HPDE6-E6E7 (cell line): ENCODE measurements around the gene GLIPR2.
"Not testable (repeated sequence)": the region's sequence is repeated elsewhere in the genome, so short reads cannot be mapped to it uniquely, and the experiment has no call there.

Source experiments
- DNase-seq: peaks from one replicate; pipeline ENCODE4 v3.0.0; 2011; ENCODE audit warnings: missing footprints; ENCODE audit errors: extremely low spot score

GLIPR2 gene

DNA sequence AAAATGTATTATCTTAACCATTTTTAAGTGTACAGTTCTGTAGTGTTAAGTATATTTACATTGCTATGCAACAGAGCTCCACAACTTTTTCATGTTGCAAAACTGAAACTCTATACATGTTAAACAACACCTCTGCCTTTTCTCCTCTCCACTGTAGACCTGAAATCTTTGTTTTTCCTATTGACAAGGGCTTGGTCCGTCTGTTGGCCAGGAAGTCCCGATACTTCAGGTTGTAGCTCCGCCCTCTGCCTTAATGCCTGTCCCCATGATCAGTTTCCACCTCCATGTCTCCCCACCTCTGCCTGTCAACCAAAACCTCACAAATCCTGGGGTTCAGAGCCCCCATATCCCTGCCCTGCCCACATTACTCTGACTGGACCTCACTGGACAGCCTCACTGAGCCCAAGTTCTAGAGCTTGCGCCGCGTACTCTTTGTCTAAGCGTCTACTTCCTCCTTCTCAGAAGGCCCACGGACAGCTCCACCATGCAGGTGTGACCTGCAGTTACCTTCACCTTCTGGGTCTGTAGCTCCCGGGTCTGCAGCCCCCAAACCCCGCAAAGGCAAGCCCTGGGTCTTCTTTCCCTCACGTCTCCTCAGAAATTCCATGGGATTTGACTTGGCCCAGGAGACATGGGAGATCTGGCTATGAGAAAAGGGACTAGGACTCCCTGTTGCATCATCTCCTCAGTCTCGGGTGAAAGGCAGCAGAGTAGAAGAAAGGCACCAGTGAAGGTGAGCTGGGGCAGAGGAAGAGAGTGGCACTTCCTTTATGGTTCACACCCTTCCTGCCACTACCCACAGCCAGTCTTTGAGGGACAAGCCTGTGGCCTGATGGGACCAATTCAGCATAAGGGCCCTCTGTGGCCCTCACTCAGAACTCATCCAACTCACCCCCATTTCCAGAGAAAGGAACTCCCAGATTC, 8.0 kb downstream of the GLIPR2 start:
- DNase-seq: no peak

DNA sequence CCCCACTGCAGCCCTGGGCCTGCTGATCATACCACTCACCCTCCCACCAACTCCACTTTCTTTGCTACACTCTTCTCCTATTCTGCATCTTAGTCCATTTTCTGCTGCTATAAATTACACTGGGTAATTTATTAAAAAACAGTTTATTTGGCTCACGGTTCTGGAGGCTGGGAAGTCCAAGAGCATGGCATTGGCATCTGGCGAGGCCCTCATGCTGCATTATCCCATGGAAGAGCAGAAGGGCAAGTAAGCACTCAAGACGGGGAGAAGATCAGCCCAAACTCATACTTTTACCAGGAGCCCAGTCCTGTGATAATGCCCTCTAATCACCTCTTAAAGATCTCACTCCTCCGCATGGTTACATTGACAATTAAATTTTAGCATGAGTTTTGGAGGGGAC, 9.4 kb downstream of the GLIPR2 start:
- DNase-seq: no peak

DNA sequence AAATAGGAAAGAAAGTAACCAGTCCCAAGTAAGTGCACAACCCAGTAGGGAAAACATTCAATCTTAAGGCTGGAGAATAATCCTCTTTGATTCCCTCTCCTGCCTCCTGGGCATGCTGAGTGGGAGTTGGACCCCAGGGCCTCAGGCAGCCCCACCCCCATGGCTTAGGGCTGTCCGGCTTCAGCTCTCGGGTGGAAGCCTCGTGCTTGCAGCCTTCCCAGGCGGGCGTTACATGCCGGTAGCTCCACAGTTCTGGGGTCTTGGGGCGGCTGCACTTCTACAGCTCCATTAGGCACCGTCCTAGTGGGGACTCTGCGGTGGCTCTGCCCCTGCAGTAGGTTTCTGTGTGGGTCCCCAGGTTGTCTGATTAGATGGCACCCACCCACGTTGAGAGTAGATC, 10.1 kb downstream of the GLIPR2 start:
- no peak for DNase-seq

DNA sequence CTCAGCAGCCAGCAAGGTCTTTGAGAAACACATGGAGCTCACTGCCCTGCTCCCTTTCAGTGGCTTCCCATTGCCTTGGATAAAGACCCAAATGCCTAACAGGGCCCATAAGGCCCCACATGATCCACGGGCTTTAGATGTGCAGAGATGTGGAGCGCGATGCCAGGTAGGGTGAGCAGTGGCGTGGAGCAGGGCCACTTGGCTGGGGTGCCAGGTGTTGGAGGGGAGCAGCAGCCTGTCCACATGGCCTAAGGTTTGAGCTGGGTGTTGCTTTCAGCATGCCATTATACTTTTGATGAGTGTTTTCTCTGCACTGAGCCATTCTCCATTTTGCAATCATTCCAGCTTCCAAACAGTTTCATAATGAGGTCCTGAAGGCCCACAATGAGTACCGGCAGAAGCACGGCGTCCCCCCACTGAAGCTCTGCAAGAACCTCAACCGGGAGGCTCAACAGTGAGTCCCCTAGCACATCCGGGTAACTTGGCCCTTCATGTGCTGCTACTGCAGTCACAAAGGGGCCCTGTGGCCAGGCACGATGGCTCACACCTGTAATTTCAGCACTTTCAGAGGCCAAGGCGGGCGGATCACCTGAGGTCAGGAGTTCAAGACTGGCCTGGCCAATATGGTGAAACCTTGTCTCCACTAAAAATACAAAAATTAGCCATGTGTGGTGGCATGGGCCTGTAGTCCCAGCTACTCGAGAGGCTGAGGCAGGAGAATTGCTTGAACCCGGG, 11.1 kb downstream of the GLIPR2 start:
- DNase-seq: no peak

DNA sequence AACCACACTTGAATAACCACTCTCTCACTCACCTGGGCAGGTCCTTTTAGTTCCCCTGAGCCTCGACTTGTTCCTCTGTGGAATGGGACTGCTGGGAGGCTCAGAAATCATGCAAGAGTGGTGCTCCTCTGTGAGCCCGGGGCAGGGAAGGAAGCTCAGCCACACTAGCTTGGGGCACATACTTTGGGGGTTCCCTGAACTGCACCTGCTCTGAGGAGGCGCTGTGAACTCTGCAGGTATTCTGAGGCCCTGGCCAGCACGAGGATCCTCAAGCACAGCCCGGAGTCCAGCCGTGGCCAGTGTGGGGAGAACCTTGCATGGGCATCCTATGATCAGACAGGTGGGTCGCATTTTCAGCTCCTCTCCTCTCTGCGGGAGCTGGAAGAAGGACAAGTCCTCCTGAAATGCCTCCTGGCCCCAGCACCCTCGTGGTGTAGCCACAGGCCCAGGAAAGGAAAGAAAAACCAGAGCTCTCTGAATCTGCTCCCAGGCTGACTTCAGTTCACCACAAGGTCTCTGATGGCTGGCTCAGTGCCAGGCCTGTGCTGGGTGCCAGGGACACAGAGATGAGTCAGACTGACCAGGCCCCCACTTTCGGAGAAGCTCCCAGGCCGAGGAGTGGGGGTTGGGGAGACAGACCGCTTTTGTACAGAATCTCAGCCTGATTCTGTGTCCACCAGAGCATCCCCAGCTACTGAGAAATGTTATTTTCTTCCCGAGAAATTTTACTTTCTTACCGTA, 11.9 kb downstream of the GLIPR2 start:
- DNase-seq: peak; percentile 84

DNA sequence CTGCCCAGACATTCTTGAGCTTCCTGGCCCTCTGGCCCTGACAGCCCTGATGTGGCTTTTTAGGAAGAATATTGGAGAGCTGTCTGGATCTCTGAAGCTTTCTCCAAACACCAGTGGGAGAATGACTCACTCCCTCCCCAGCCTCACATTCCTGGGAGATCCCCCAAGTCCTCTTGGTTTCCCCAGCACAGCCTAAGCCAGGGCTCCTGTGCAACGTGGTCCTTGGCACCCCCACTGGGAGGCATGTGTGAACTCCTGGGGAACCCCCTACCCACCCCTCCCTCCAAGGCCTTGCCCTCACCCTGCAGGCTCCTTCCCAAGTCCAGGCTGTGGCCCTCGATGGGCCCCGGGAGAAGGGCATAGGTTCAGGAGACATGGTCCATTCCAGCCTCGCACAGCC, 12.7 kb downstream of the GLIPR2 start:
- DNase-seq: no peak

DNA sequence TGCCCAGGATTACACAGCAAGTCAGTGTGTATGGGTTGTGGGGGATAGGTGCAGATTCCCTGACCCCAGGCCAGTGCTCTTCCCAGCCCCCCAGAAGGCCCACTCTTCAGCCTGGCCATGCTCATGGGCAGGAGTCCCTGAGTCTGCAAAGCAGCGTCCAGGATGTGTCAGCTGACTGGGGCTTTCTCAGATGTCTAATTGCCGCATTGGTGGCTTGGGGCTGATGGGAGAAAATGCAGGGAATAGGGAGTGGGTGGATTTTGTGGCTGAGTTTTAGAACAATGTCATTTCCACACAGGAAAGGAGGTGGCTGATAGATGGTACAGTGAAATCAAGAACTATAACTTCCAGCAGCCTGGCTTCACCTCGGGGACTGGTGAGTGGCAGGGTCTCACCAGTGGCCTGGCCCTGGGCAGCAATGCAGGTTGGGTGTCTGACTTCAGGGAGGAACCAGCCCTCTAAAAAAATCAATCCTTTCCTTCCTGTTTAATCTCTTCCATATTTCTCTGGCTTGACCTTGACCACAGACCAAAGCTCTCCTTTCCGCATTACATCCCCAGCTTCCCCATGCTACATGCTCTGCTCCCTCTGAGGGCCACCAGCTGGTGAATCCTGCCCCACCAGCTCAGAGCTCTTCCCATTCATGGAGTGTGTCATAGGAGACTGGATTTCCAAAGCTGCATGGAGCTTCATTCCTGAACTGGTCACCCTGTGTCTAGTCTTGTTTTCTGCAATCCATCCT, 14.2 kb downstream of the GLIPR2 start:
- DNase-seq: no peak

DNA sequence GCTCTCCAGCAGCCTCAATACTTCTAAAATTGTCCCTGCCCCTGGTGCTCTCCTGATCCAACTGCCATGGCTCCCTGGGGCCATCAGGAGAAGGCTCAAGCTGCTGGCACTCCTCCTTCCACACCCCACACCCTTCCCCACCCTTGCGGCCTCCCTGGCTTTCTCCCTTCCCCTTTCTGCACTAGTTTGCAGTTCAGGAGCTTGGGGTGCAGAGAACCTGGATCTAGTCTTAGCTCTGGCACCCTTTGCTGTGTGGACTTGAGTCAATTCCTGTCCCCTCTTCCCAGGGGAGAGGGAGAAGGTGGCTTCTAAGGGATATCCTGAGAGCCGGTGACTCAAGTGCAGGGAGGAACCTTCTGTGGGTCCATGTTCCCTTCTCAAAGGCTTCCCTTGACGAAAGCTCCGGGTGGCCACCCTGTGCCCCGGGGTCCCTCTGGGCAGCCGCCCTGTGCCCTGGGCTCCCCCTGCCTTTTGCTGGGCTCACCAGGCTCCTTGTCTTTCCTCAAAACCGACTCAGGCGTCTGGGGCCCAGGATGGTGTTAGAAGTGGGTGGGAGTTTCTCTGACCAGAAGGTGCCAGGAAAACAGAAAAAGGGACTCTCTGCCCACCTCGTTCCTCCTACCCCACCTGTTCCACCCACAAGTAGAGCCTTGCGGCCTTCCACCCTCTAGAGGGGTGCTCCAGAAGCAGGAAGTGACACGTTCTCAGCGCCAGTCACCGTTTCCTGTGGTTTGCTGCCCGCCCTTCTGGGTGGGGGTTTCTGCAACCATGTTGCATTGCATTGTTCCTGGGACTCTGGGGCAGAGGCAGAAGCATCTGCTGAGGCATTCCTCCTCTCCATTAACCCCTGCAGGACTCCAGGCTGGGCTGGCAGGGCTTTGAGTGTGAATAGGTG, 15.0 kb downstream of the GLIPR2 start:
- no peak for DNase-seq

DNA sequence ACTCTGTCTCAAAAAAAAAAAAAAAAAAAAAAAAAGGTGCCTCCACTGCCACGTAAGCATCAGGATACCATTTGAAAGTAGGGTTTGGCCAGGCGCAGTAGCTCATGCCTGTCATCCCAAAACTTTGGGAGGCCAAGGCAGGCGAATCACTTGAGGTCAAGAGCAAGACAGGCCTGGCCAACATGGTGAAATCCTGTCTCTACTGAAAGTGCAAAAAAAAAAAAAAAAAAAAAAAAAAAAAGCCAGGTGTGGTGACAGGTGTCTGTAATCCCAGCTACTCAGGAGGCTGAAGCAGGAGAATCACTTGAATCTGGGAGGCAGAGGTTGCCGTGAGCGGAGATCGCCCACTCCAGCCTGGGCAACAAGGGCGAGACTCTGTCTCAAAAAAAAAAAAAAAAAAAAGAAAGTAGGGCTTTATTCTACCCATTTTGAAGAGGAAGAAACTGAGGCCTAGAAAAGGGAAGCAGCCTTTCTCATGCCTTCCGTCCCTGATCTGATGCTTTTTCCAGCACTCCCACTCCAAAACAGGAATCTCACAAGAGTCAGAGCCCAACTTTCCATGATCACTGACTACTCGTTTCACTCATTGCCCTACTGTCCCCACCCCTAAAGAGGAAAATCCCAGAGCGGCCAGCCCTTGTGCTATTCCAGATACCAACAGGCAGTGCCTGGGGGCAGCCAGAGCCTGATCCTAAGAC, 16.4 kb downstream of the GLIPR2 start:
- no peak for DNase-seq

DNA sequence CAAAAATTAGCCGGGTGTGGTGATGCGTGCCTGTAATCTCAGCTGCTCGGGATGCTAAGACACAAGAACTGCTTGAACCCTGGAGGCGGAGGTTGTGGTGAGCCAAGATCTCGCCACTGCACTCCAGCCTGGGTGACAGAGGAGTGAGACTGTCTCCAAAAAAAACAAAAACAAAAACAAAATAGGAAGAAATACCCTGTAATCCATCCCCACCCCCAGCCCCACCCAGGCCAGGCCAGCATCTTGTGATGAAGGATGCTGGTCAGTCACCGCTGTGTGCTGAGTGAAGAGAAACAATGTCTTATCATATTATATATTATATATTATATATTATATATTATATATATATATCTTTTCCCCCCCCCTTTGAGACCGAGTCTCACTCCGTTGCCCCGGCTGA, 17.2 kb downstream of the GLIPR2 start:
- no peak for DNase-seq

DNA sequence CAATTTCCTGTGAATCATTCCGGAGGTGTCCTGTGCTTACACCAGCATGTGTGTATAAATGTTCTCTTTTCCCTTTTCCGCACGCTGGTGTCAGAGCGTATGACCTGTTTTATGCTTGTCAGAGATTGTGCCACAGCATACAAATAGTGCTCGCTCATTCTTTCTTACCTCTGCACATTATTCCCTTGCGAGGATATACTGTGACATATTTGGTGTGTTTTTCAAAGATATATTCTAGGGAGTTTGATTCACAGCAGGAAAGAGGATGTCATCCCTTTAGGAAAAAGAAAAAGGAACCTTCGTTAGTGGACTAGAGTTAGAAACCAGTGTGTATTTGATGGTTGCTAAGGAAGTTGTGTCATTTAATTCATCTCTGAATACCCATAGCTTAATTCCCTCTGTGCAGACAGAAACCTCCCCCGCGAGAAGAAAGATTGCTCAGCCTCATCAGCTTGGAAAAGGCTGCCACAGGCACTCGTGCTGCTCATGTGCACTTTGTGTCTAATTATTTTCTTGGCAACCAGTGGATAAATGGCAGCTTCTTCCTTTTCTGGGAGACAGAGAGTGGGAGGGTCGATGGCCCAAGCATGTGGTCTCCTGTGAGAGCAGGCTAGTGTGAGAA, 17.9 kb downstream of the GLIPR2 start:
- DNase-seq: no peak

DNA sequence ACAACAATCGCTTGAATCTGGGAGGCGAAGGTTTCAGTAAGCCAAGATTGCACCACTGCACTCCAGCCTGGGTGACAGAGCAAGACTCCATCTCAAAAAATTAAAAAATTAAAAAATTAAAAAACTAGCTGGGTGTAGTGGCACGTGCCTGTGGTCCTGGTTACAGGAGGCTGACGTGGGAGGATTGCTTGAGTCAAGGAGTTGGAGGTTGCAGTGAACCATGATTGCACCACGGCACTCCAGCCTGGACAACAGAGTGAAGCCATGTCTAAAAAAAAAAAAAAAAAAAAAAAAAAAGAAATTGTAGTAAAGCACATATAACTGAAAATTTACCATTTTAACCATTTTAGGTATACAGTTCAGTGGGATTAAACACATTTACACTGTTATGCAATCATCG, 19.6 kb downstream of the GLIPR2 start:
- no peak for DNase-seq

DNA sequence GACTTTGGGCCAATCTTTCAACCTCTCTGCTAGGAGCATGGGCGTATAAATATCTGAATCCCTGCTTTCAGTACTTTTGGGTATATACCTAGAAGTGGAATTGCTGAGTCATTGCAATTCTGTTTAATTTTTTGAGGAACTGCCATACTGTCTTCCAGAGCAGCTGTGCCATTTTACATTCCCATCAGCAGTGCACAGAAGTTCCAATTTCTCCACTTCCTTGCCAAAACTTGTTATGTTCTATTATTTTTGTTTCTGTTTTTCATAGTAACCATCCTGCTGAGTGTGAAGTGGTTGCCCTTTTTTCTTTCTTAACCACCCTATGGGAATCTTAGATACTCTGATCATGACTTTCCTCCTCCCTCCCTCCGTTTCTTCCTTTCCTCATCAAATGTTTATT, 21.6 kb downstream of the GLIPR2 start:
- no peak for DNase-seq

DNA sequence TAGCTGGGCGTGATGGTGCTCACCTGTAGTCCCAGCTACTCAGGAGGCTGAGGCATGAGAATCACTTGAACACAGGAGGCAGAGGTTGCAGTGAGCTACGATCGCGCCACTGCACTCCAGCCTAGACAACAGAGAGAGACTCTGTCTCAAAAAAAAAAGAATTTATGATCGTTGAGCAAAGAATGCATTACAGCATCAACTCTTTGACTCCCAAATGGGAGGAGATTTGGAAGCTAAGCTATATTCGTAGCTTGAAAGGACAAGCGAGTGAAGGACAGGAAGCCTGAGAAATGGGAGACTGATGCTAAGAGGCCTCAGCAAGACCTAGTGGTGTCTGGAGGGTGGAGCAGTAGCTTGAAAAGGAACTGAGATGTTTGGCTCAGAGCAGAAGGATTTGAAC, 22.4 kb downstream of the GLIPR2 start:
- no peak for DNase-seq

DNA sequence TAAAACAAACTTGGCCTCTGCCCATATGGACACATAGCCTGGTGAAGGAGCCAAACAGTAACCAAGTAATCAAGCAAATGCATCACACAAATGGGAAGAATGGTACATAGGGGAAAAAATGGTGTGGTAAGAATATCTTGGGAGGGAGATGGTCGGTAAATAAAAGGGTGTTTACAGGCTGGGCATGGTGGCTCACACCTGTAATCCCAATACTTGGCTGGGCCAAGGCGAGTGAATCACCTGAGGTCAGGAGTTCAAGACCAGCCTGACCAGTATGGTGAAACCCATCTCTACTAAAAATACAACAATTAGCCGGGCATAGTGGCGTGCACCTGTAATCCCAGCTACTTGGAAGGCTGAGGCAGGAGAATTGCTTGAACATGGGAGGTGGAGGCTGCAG, 23.0 kb downstream of the GLIPR2 start:
- not testable (repeated sequence) for DNase-seq

DNA sequence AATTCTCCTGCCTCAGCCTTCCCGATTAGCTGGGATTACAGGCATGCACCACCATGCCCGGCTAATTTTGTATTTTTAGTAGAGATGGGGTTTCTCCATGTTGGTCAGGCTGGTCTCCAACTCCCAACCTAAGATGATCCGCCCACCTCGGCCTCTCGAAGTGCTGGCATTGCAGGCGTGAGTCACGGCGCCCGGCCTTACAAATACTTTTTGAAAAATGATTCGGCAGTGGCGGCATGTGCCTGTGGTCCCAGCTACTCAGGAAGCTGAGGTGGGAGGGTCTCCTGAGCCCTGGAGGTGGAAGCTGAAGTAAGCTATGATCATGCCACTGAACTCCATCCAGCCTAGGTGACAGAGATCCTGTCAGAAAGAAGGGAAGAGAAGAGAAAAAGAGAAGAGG, 23.6 kb downstream of the GLIPR2 start:
- DNase-seq: not testable (repeated sequence)

DNA sequence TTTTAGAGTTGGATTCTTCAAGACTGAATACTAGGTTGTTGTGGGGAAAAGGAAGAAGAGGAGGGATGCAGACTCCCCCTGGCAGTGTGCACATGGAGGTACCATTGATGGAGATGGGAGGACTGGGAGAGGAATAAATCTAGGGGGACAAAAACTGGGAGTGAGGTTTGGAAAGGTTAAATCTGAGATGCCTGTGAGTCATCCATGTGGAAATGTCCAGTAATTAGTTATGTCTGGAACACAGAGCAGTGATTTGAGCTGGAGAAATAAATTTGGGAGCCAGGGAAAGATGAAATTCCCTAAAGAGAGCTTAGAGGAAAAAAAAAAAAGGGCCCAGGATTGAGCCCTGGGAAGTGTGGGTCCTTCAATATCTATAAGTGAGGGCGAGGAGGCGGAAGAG, 24.7 kb downstream of the GLIPR2 start:
- no peak for DNase-seq

DNA sequence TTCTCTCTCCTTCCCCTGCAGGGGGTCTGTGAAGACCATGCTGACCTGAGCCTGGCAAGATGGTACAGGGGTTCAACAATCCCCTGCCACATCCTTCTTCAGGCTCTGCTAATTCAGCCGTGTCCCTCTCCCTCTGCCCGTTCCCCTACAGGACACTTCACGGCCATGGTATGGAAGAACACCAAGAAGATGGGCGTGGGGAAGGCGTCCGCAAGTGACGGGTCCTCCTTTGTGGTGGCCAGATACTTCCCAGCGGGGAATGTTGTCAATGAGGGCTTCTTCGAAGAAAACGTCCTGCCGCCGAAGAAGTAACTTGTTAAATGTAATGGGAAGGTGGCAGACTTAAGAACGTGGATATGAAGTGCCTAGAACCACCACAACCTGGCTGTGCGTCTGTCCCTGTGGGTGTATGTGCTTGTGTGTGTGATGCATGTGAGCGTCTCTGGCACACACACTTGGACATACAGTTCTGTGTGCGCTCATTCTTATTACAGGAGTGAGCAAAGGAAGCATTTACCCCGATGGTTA, 25.7 kb downstream of the GLIPR2 start:
- DNase-seq: no peak

DNA sequence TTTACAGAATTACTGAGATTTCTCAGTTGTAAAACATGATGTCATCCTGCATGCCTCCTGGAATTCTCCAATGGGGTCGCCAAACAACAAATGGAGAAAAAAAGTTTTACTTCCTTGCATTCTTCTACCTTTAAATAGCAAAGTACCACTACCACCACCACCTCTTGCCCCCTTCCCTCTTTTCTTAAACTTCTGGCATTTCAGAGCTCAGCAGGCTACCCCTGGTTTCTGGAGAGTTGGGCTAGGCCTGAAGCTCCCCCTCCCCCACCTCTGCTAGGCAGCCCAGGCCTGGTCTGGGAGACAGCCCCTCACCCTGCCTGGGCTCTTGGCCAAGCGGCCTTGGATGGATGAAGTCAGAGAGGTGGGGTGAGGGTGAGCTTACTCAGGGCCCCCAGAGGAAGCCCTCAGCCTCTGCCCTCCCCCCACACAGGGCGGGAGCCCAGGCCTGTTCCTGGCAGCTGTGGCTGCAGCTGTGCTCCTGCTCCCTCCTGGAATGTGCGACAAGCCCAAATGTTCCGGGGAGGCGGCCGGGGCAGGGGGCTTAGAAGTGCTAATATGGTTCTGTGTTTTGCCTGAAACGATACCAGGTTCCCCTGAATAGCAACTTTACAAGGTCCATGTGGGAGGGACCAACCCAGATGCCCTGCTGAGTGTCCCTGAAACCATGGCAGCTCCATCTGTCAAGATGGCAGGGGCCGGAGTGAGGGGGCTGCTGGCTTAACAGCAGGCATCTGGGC, 26.7 kb downstream of the GLIPR2 start:
- no peak for DNase-seq
